GM21619 (cell line): ENCODE results near the gene SLC1A6.
"Not testable (repeated sequence)": the region's sequence is repeated elsewhere in the genome, so short reads cannot be mapped to it uniquely, and the experiment has no call there.

ENCODE experiments used
- ATAC-seq: cut with Tn5 transposase; IDR thresholded peaks from one replicate; pipeline ENCODE4 v1.9.1; 2021; ENCODE audit not compliant: unreplicated experiment

SLC1A6 gene

GRCh38 chr19:14979476-14980255 is at the start of gene SLC1A6:
SLC1A6 (minus strand) TSS chr19:14979864; CDS start chr19:14972910, 6,954 bp downstream.
- ATAC-seq = no peak

DNA sequence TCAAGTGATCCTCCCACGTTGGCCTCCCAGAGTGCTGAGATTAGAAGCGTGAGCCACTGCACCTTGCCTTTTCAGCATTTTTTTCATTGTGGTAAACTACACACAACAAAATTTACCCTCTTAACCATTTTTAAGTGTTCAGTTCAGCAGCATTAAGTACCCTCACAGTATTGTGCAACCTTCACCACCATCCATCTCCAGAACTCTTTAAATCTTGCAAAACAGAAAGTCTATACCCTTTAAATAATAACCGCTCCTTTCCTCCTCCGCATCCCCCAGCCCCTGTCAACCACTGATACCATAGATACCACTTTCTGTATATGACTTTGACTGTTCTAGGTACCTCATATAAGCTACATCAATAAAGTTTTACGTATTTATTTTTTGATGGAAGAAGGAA is 48.8 kb upstream of the SLC1A6 start:
- no peak for ATAC-seq

- no peak for ATAC-seq
These were observed 45.6 kb upstream of the SLC1A6 start for GRCh38 chr19:15025217-15025616.

DNA sequence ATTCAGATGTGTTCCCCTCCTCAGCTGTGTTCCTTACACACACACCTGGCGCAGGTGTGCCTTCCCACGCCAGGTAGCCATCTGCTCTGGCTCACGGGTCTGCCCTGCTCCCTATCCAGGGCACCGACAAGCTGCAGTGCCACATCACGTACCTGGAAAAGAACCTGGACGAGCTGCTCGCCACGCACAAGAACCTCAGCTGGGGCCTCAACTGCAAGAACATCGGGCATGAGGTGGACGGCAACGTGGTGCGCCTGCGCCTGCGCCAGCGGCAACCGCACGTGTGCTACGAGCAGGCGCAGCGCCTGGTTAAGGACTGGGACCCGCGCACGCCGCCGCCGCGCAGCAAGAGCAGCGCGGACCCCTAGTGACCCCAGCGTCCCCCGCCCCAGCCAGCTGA is 43.1 kb upstream of the SLC1A6 start:
- no peak for ATAC-seq

GRCh38 chr19:15021286-15022007 is 41.8 kb upstream of the SLC1A6 start:
- no peak for ATAC-seq

DNA sequence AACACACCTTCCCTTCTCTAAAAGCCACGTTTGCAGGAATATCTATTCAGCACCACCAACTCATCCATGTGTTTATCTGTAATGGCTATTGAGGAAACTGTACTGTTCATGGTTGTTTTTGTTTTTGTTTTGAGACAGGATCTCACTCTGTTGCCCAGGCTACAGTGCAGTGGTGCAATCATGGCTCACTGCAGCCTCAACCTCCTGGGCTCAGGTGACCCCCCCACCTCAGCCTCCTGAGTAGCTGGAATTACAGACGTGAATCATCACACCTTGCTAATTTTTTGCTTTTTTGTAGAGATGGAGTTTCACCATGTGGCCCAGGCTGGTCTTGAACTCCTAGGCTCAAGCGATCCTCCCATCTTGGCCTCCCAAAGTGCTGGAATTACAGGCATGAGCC is 39.2 kb upstream of the SLC1A6 start:
- not testable (repeated sequence) for ATAC-seq

DNA sequence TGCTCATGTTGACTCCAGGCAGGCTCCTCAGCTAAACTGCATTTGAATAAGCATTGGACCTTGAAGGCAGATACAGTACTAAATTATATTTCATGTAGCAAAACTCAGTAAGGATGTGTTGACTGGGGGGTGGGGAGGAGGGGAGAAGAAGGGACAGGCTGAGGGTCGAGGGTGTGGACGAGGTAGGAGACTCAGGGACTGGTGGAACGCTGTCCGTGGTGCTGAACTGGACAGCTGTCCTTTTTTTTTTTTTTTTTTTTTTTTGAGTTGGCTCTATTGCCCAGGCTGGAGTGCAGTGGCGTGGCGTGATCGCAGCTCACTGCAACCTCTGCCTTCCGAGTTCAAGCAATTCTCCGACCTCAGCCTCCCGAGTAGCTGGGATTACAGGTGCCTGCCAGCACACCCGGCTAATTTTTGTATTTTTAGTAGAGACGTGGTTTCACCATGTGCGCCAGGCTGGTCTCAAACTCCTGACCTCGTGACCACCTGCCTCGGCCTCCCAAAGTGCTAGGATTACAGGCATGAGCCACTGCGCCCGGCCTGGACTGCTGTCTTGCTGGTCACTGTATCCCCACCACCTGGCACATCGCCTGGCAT is 36.4 kb upstream of the SLC1A6 start:
- no peak for ATAC-seq

DNA sequence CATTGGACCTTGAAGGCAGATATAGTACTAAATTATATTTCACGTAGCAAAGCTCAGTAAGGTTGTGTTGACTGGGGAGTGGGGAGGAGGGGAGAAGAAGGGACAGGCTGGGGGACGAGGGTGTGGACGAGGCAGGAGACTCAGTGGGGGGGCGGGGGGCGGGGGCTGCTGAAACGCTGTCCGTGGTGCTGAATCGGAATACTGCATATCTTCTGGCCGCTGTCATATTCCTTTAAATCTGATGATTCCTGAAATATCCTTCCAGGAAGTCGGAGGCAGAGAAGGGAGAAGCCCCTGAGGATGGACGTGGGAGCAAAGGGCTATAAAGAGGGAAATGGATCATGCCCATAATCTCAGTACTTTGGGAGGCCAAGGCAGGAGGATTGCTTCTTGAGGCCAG is 34.9 kb upstream of the SLC1A6 start:
- no peak for ATAC-seq

- ATAC-seq = no peak
These were observed 31.0 kb upstream of the SLC1A6 start for GRCh38 chr19:15010501-15011300.

GRCh38 chr19:15008308-15008707 is 28.6 kb upstream of the SLC1A6 start:
- no peak for ATAC-seq

DNA sequence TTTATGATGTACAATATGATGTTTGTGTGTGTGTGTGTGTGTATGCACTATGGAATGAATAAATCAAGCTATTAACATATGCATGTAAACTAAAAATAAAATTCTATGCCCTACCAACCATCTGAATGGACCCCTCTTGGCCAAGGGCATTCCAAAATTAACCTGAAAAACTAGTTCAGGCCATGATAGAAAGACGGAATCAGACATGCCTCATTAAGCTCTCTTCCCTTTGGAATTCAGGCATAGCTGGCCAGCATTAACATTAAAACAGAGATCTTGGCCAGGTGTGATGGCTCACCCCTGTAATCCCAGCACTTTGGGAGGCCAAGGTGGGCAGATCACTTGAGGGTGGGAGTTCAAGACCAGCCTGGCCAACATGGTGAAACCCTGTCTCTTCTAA is 18.3 kb upstream of the SLC1A6 start:
- ATAC-seq = no peak

DNA sequence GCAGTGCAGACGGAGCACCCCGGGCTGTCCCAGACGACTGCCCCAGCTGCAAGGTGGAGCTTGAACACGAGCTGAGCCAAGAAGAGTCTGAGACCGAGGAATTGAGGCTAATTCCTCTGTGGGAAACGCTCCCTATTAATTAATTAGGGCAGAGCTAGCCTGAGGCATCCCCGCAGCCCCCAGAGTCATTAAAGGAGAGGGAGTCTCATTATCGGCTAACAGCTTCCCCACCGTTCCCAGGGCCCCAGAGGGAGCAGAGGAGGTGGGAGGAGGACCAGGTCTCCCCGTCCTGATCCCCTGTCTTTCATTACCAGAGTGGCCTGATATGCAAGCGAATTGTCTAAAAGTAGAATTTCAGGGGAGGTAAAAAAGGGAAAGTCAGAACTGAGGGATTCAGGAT is 13.1 kb upstream of the SLC1A6 start:
- no peak for ATAC-seq

DNA sequence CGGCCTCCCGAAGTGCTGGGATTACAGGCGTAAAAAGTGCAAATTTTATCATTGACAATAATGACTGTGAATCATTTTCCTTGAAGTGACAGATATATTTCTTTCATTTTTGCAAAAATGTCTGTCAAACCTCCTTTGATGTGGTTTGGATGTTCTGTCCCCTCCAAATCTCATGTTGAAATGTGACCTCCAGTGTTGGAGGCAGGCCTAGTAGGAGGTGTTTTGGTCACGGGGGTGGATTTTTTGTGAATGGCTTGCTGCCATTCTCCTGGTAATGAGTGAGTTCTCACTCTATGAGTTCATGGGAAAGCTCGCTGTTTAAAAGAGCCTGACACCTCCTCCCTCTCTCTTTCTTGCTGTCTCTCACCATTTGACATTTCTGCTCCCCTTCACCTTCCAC is 5.5 kb upstream of the SLC1A6 start:
- no peak for ATAC-seq

GRCh38 chr19:14978161-14978776 is 1.4 kb downstream of the SLC1A6 start:
- no peak for ATAC-seq

- no peak for ATAC-seq
These were observed 2.5 kb downstream of the SLC1A6 start for GRCh38 chr19:14977128-14977527.

GRCh38 chr19:14974488-14974887 is 5.2 kb downstream of the SLC1A6 start:
- no peak for ATAC-seq

- ATAC-seq = no peak
These were observed 7.0 kb downstream of the SLC1A6 start for GRCh38 chr19:14972676-14973075.

- no peak for ATAC-seq
These were observed 8.2 kb downstream of the SLC1A6 start for GRCh38 chr19:14971474-14971873.

- ATAC-seq = no peak
These were observed 11.4 kb downstream of the SLC1A6 start for GRCh38 chr19:14968247-14968646.

DNA sequence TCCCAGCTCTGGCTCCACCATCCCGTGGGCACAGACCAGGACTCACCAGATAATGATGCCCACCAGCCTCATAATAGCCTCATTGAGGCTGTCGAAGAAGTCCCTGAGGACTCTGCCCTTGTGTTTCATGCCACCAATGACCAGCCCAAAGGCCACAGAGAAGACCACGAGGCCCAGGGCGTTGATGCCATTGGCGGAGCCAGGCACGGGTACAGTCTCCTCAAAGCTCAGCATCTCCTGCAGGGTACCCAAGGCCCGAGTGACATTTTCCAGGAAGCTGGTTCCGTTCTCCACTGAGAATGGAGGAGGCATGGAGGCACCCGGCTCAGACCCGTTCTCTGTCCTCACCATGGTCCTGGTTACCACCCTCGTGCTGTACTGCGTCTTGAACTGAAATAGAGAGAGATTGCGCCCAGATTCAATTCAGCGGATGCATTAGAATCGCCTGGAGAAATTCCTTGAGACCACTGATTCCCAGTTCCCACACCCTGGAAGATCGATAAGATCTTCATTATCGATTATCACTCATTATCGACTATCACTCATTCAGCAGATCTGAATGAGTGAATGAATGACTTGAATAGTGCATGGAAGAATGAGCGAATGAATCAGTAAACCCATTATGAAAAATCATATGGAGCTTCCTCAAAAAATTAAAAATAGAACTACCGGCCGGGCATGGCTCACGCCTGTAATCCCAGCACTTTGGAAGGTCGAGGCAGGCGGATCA is 17.5 kb downstream of the SLC1A6 start:
- no peak for ATAC-seq
